Body of pancreas (tissue), 4 donors: Measurements from ENCODE around the gene CATSPER1. TPM values are rescaled to one million over a fixed set of nuclear protein-coding genes. Genes with fewer than 3 reads are reported as not detected.

Experiments
- ATAC-seq: fragments of 150-250 bp; one replicate; pipeline ENCODE4 v1.9.1; 2016
- DNase-seq, 4 donors: peaks; one replicate each; pipeline ENCODE4 v3.0.0-alpha.2; 2019
- H3K27ac ChIP-seq, 4 donors: fragments of 200-600 bp; sonication (generic); 1 replicate in 3 of 4; 2 replicates in 1 of 4; pipeline versions ENCODE4 v1.5.1 to v1.6.1; 2016 to 2019; ENCODE audit warnings: mild to moderate bottlenecking in 1 of 4, mixed read lengths in 1 of 4, moderate library complexity in 1 of 4
- H3K27me3 ChIP-seq, 2 donors: fragments of 200-600 bp; sonication (generic); one replicate each; pipeline ENCODE4 v1.6.0; 2016; ENCODE audit warnings: mild to moderate bottlenecking in 1 of 2
- H3K36me3 ChIP-seq, 2 donors: fragments of 200-600 bp; sonication (generic); replicated peaks in 1 of 2; 2 replicates each; pipeline ENCODE4 v1.5.1; 2016; ENCODE audit warnings: low read depth in 2 of 2; ENCODE audit not compliant: insufficient read depth in 1 of 2
- H3K4me1 ChIP-seq: fragments of 200-600 bp; sonication (generic); one replicate; pipeline ENCODE4 v1.6.0; 2016
- H3K4me3 ChIP-seq, 2 donors: fragments of 200-600 bp; sonication (generic); 1 replicate in 1 of 2; 2 replicates in 1 of 2; pipeline ENCODE4 v1.5.1; 2016 to 2019
- H3K9me3 ChIP-seq, 3 donors: fragments of 200-600 bp; sonication (generic); 1 replicate in 2 of 3; 2 replicates in 1 of 3; pipeline ENCODE4 v1.5.1; 2016
- POLR2A ChIP-seq, 3 donors: fragments of 450-650 bp; IDR thresholded peaks; one replicate each; pipeline ENCODE4 v1.6.1; 2016; ENCODE audit warnings: antibody characterized with exemption in 3 of 3, mild to moderate bottlenecking in 2 of 3
- WGBS, 2 donors: methylation state at CpG; one replicate each; pipeline ENCODE4 v1.1.5; 2017; 5-methylcytosine and 5-hydroxymethylcytosine counted together
- intact Hi-C: fragments of 100-400 bp; cut with DNase I; formaldehyde crosslinking; loops from one replicate; pipeline ENCODE4 v1.15.1; 2023
- total RNA-seq, 2 donors: library from RNA; depleted of rRNA; stranded (reverse); fragments of >200 nt; gene quantifications; one replicate each; pipeline ENCODE4 v1.1.0, GENCODE V29; 2016
- TF ChIP-seq, protein P1 (sequence below), 7 experiments: fragments of 450-650 bp in 4 of 7; fragments of 200-600 bp in 3 of 7; sonication (generic) in 3 of 7; IDR thresholded peaks; one replicate each; pipeline ENCODE4 v1.5.1; 2016 to 2019; ENCODE audit warnings: antibody characterized with exemption in 7 of 7

Gene CATSPER1
- total RNA-seq, 2 donors from 2014 or later, result not detected

DNA sequence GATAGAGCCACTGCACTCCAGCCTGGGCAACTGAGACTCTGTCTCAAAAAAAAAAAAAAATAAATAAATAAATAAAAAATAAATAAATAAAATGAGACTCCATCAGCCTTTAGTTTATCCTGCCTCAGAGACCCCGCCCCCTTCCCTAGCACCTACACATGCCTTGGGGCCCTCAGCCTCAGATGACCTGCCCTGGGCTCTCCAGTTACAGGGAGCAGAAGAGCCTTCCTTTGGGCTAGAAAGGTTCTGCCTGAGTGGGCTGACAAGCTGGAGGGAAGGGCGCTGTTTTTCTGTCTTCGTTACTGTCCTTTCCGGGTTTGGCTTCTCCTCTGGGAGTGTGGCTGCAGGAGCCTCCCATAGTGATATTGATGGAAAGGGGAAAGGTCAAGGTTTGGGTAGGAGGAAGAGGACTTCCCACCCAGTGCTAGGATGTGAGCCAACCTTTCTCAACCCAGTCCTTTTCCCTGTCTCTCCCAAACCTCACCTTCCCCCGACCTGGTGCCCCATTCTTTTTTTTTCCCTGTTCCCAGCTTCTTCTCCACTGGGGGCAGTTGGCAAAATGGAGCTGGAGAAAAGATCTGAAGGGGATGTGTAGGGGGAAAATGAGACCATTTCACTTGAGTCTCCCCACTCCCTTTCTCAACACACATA is 24.4 kb upstream of the CATSPER1 start:
- H3K27ac ChIP-seq, result peak overlapping the region in 3 of 4 donors; percentile 80 to 90 (median 85)
- H3K4me3 ChIP-seq, result no peak overlapping the region
- TF ChIP-seq POLR2A (IDR thresholded peaks at IDR 0.05), result no peak
- TF ChIP-seq, protein P1, sequence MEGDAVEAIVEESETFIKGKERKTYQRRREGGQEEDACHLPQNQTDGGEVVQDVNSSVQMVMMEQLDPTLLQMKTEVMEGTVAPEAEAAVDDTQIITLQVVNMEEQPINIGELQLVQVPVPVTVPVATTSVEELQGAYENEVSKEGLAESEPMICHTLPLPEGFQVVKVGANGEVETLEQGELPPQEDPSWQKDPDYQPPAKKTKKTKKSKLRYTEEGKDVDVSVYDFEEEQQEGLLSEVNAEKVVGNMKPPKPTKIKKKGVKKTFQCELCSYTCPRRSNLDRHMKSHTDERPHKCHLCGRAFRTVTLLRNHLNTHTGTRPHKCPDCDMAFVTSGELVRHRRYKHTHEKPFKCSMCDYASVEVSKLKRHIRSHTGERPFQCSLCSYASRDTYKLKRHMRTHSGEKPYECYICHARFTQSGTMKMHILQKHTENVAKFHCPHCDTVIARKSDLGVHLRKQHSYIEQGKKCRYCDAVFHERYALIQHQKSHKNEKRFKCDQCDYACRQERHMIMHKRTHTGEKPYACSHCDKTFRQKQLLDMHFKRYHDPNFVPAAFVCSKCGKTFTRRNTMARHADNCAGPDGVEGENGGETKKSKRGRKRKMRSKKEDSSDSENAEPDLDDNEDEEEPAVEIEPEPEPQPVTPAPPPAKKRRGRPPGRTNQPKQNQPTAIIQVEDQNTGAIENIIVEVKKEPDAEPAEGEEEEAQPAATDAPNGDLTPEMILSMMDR (IDR thresholded peaks at IDR 0.05), result no peak
- peaks cover 0 to 7% of the 10 kb centered on the region in 2 donors for H3K36me3 ChIP-seq
- no peaks in the 10 kb centered on the region for H3K27me3 ChIP-seq
- intact Hi-C loops, result no loop called here
- DNase-seq, result no peak
- ATAC-seq, result no peak
- H3K4me1 ChIP-seq, result peaks cover 51% of the 10 kb centered on the region
- WGBS, 2 donors, result 71 to 73% methylated on average over 5 of the region's 5 CpGs
- H3K9me3 ChIP-seq, result no peaks in the 10 kb centered on the region

DNA sequence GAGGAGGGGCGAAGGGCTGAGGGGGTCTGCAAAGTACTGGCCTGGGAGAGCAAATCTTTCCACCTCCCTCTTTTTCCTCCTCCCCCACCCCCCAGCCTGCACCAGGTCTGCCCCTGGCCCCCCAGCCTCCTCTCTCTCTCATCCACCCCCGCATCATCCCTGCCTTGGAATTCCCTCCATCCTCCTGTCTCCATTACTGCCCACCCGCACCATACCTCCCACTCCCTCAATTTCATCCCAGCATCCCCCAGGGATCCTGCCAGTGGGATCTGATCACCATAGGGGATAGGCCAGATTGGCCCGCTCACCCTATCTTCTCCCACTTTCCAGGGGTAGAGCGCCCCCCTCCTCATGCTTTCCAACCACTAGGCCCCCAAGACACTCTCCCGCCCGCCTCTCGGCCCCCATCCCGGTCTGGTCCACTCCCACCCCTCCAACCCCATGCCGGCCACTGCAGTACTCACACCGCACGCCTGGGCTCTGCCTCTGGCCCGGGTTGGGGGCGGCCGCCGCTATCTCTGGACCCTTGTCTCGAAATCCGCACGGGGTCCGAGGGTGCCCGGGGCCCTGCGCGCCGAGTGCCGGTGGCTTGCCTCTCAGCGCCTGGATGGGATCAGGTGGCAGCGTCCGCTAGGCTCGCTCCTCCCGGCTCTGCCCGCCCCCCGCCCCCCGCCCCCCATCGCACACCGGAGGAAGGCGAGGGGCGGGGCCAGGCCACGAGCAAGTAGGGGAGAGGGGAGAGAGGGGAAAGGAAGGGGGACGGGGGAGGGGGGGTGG is 22.5 kb upstream of the CATSPER1 start, which contains the start of gene GAL3ST3:
Gene GAL3ST3 (minus strand): TSS at position 615 of the 777 bp plus-strand sequence. CDS start 3,746 bp downstream, outside the sequence.
- Histone ChIP-seq H3K36me3 (no peaks in the 10 kb centered on the region), H3K9me3 (no peaks in the 10 kb centered on the region), H3K27me3 (no peaks in the 10 kb centered on the region), H3K27ac (peak within 1 kb of the TSS; percentile 9 to 46 (median 39)), H3K4me3 (no peak within 1 kb of the TSS), H3K4me1 (peaks cover 47% of the 10 kb centered on the region)
- no peak for TF ChIP-seq POLR2A (IDR thresholded peaks at IDR 0.05)
- TF ChIP-seq, protein P1 (IDR thresholded peaks at IDR 0.05), result no peak
- WGBS, 2 donors, result 22 to 34% methylated on average over 17 to 25 of the region's 39 CpGs
- DNase-seq, result no peak
- ATAC-seq, result no peak
- intact Hi-C loops, result no loop called here

DNA sequence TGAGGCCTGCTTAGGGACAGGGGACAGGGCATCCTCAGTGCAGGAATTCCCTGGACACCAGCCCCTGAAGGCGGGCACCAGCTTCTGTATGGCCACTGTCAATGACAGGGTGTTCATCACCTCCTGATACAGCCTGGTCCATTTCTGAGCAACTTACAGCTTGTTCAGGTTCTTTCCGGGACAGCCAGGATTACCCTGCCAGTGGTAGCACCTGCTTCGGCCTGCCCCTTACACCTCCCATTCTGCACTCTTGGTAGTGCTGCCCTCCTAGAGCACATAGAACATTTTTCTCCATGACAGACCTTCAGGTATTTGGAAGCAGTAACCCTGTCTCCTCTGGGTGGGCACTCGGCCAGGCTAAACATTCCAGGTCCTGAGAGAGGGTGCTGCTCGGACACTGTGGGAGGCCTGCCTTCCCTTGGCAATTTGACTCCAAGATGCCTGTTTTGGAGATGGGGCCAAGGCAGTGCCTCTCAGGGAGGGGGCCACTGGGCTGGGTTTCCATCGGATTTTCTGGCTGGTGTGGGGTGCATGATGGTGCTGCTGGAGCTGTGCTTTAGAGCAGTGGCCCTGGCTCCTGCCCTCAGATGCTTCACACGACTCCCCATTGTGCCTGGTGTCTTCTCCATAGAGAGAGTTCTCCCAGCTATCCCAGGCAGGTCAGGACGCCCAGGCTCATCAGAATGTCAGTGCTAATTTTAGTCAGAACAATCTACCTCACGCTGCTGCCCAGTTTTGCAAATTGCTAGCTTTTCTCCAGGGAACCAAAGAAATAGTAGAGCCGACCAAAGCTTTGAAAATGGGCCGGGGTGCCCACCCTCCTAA is 21.5 kb upstream of the CATSPER1 start:
- Histone ChIP-seq H3K27ac (peak overlapping the region; percentile 9 to 46 (median 39)), H3K27me3 (no peaks in the 10 kb centered on the region), H3K9me3 (no peaks in the 10 kb centered on the region), H3K4me3 (no peak overlapping the region), H3K36me3 (no peaks in the 10 kb centered on the region), H3K4me1 (peaks cover 37% of the 10 kb centered on the region)
- intact Hi-C loops, result no loop called here
- DNase-seq (peak; percentile 42 to 73 (median 49)), ATAC-seq (no peak)
- WGBS, 2 donors, result 61 to 62% methylated on average over 8 to 11 of the region's 11 CpGs
- TF ChIP-seq, protein P1 (IDR thresholded peaks at IDR 0.05), result no peak
- no peak for TF ChIP-seq POLR2A (IDR thresholded peaks at IDR 0.05)

DNA sequence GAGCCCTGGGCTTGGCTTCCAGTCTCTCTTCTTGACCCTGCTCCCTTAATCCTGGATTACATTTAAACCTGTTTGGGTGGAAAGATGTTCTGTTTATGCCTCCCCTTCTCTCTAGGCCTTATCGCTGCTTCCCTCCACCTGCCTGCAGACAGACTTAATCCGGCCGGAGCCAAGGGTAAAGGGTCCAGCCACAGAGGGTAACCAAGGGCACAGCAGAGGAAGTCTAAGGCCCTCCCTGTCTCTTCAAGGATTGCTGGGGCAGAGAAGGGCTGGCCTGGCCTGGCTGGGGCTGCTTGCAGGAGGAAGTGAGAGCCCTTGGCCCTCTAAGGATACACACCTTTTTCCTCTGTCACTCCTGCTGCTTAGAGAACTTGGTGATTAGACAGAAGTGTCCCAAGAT is 20.6 kb upstream of the CATSPER1 start:
- Histone ChIP-seq H3K4me1 (peaks cover 37% of the 10 kb centered on the region), H3K27me3 (no peaks in the 10 kb centered on the region), H3K36me3 (no peaks in the 10 kb centered on the region), H3K4me3 (no peak overlapping the region), H3K27ac (peak overlapping the region in 3 of 4 donors; percentile 34 to 46 (median 44)), H3K9me3 (no peaks in the 10 kb centered on the region)
- DNase-seq (no peak), ATAC-seq (no peak)
- intact Hi-C loops, result no loop called here
- TF ChIP-seq POLR2A (IDR thresholded peaks at IDR 0.05), result no peak
- TF ChIP-seq, protein P1 (IDR thresholded peaks at IDR 0.05), result no peak
- WGBS, 2 donors, result 88 to 93% methylated on average over 3 of the region's 3 CpGs
